GM18951 (cell line): ENCODE results near the gene GRSF1.
"Not testable (repeated sequence)": the region's sequence is repeated elsewhere in the genome, so short reads cannot be mapped to it uniquely, and the experiment has no call there.

Experiments used
- POLR2A ChIP-seq: IDR thresholded peaks from 4 replicates; pipeline ENCODE4 v1.6.1; 2011; ENCODE audit warnings: mild to moderate bottlenecking; ENCODE audit not compliant: insufficient read length, insufficient read depth; ENCODE audit errors: extremely low read depth
- in situ Hi-C: fragments of 300-500 bp; cut with MboI; formaldehyde crosslinking; loops from one replicate; pipeline ENCODE4 v1.12.0; 2022; ENCODE audit warnings: low sequenced_read_pairs, mixed read lengths, inconsistent platforms; ENCODE audit not compliant: unreplicated experiment

GRSF1 gene

GRCh38 chr4:70842761-70843435, 3.2 kb upstream of the GRSF1 start:
- in situ Hi-C loops, result no loop called here
- TF ChIP-seq POLR2A, result no peak

GRCh38 chr4:70841951-70842350, 2.3 kb upstream of the GRSF1 start:
- no peak for TF ChIP-seq POLR2A
- in situ Hi-C loops, result no loop called here

GRCh38 chr4:70841211-70841610, 1.5 kb upstream of the GRSF1 start:
- in situ Hi-C loops, result no loop called here
- no peak for TF ChIP-seq POLR2A

GRCh38 chr4:70840631-70841030, 941 bp upstream of the GRSF1 start:
- in situ Hi-C loops, result not testable (repeated sequence)

GRCh38 chr4:70840137-70840536, 447 bp upstream of the GRSF1 start:
- in situ Hi-C loops, result not testable (repeated sequence)

GRCh38 chr4:70838666-70839588, 763 bp downstream of the GRSF1 start:
- TF ChIP-seq POLR2A, result peak; percentile 44
- in situ Hi-C loops, result no loop called here

- in situ Hi-C loops, result no loop called here
- no peak for TF ChIP-seq POLR2A
These were observed 1.5 kb downstream of the GRSF1 start for GRCh38 chr4:70838204-70838603.

GRCh38 chr4:70836081-70836480, 3.6 kb downstream of the GRSF1 start:
- TF ChIP-seq POLR2A, result no peak
- in situ Hi-C loops, result no loop called here

GRCh38 chr4:70833675-70834074, 6.0 kb downstream of the GRSF1 start:
- TF ChIP-seq POLR2A, result no peak
- in situ Hi-C loops, result no loop called here

- TF ChIP-seq POLR2A, result no peak
- in situ Hi-C loops, result no loop called here
These were observed 8.4 kb downstream of the GRSF1 start for GRCh38 chr4:70831293-70831692.

GRCh38 chr4:70830054-70830453, 9.6 kb downstream of the GRSF1 start:
- in situ Hi-C loops, result no loop called here
- TF ChIP-seq POLR2A, result no peak

GRCh38 chr4:70829492-70829891, 10.2 kb downstream of the GRSF1 start:
- in situ Hi-C loops, result no loop called here
- no peak for TF ChIP-seq POLR2A

- no peak for TF ChIP-seq POLR2A
- in situ Hi-C loops, result no loop called here
These were observed 10.7 kb downstream of the GRSF1 start for GRCh38 chr4:70829015-70829414.

GRCh38 chr4:70818921-70819320, 20.8 kb downstream of the GRSF1 start:
- TF ChIP-seq POLR2A, result no peak

GRCh38 chr4:70818173-70818855, 21.4 kb downstream of the GRSF1 start:
- no peak for TF ChIP-seq POLR2A
- in situ Hi-C loops, result no loop called here

More at GRCh38 chr4:70818921-70819320, 20.8 kb downstream of the GRSF1 start:
- in situ Hi-C loops, result no loop called here
